A549 (cell line): ENCODE measurements around the gene RHOBTB1. TPM values are rescaled to one million over a fixed set of nuclear protein-coding genes. Genes with fewer than 3 reads are reported as not detected.

Experiments used
- ATAC-seq, 2 experiments: fragments of 200-7000 bp in 1 of 2; fragments of >200 bp in 1 of 2; cut with Nextera tagmentation in 1 of 2; cut with Tn5 transposase in 1 of 2; 3 replicates each; pipeline versions ENCODE4 v1.8.0 to v1.9.1; 2018 to 2020; ENCODE audit warnings: mild to moderate bottlenecking in 1 of 2, moderate library complexity in 1 of 2
- CTCF ChIA-PET: fragments of 300-600 bp; sonication (Branson Sonifier 250); formaldehyde crosslinking; extraction: SDS; loops from one replicate; lab custom pipeline; 2021; ENCODE audit warnings: antibody characterized with exemption, inconsistent platforms; lab: Yijun Ruan, JAX
- POLR2A ChIA-PET: fragments of 350-600 bp; formaldehyde crosslinking; extraction: SDS; loops from one replicate; lab custom pipeline; 2021; ENCODE audit warnings: antibody characterized with exemption, inconsistent platforms; lab: Yijun Ruan, JAX
- DNase-seq, 2 experiments: peaks; one replicate each; pipeline versions ENCODE4 v3.0.0 to v3.0.0-alpha.2; 2011 to 2016; ENCODE audit warnings: low read depth in 1 of 2, low spot score in 1 of 2
- FAIRE-seq: peaks from 2 replicates; lab custom pipeline; 2011; peaks lifted over from hg19 to GRCh38; lab: Jason Lieb, UNC
- H3K27ac ChIP-seq, 2 experiments: fragments of >200 bp; sonication (Bioruptor Twin); formaldehyde crosslinking; 3 replicates each; pipeline ENCODE4 v1.5.1; 2016 to 2017
- H3K4me1 ChIP-seq: fragments of >200 bp; sonication (Bioruptor Twin); formaldehyde crosslinking; 3 replicates; pipeline ENCODE4 v1.6.1; 2016
- H3K4me2 ChIP-seq: fragments of >200 bp; sonication (Bioruptor Twin); formaldehyde crosslinking; 3 replicates; pipeline ENCODE4 v1.6.1; 2016
- H3K4me3 ChIP-seq: fragments of >200 bp; sonication (Bioruptor Twin); formaldehyde crosslinking; 3 replicates; pipeline ENCODE4 v1.5.1; 2016
- H3K9me3 ChIP-seq: fragments of >200 bp; sonication (Bioruptor Twin); formaldehyde crosslinking; 3 replicates; pipeline ENCODE4 v1.6.1; 2016
- CBX8 ChIP-seq: fragments of 200-600 bp; sonication (generic); IDR thresholded peaks from 2 replicates; pipeline ENCODE4 v1.6.1; 2016
- CHD2 ChIP-seq: fragments of 150-350 bp; IDR thresholded peaks from 2 replicates; pipeline ENCODE4 v1.6.1; 2014; ENCODE audit warnings: low read length; ENCODE audit not compliant: partially characterized antibody
- ESRRA ChIP-seq: fragments of 150-350 bp; IDR thresholded peaks from 2 replicates; pipeline ENCODE4 v1.6.1; 2014; ENCODE audit warnings: mild to moderate bottlenecking, low read length, borderline replicate concordance
- FOSB ChIP-seq: fragments of 250-450 bp; sonication (Bioruptor Pico); IDR thresholded peaks from 2 replicates; pipeline ENCODE4 v1.5.0; 2020; ENCODE audit warnings: mild to moderate bottlenecking, moderate library complexity
- HDAC2 ChIP-seq: fragments of 200-600 bp; sonication (generic); IDR thresholded peaks from 2 replicates; pipeline ENCODE4 v1.6.1; 2016
- HMGXB4 ChIP-seq: fragments of 250-450 bp; sonication (Bioruptor Pico); IDR thresholded peaks from 2 replicates; pipeline ENCODE4 v1.5.0; 2021; ENCODE audit warnings: mild to moderate bottlenecking, moderate library complexity, borderline replicate concordance
- JUN ChIP-seq, 2 experiments: fragments of >200 bp; sonication (Bioruptor Twin); formaldehyde crosslinking; IDR thresholded peaks; 2 replicates in 1 of 2; 3 replicates in 1 of 2; pipeline ENCODE4 v1.6.1; 2016 to 2017
- MAX ChIP-seq: IDR thresholded peaks from 2 replicates; pipeline ENCODE4 v1.6.1; 2012
- MYC ChIP-seq: IDR thresholded peaks from 2 replicates; pipeline ENCODE4 v1.6.1; 2012; ENCODE audit warnings: mild to moderate bottlenecking, inconsistent platforms, low read length, improper control_type of control experiment, borderline replicate concordance
- NFE2L2 ChIP-seq: fragments of 150-350 bp; conservative IDR thresholded peaks from 2 replicates; pipeline ENCODE4 v1.6.1; 2014; ENCODE audit warnings: low read length
- PHF8 ChIP-seq: fragments of 200-600 bp; sonication (generic); IDR thresholded peaks from 2 replicates; pipeline ENCODE4 v1.6.1; 2016; ENCODE audit warnings: low read depth, mild to moderate bottlenecking, antibody characterized with exemption, moderate library complexity, borderline replicate concordance
- RAD21 ChIP-seq, 2 experiments: fragments of >200 bp in 1 of 2; sonication (Bioruptor Twin) in 1 of 2; formaldehyde crosslinking in 1 of 2; IDR thresholded peaks in 1 of 2; conservative IDR thresholded peaks in 1 of 2; 2 replicates in 1 of 2; 3 replicates in 1 of 2; pipeline ENCODE4 v1.6.1; 2012 to 2018; ENCODE audit warnings: inconsistent platforms in 1 of 2
- REST ChIP-seq: fragments of 200-600 bp; sonication (generic); IDR thresholded peaks from 2 replicates; pipeline ENCODE4 v1.6.1; 2016; ENCODE audit warnings: antibody characterized with exemption, mild to moderate bottlenecking, moderate library complexity
- RFX5 ChIP-seq: fragments of 450-650 bp; IDR thresholded peaks from 2 replicates; pipeline ENCODE4 v1.7.1; 2014; ENCODE audit warnings: antibody characterized with exemption, mild to moderate bottlenecking, moderate library complexity
- SREBF2 ChIP-seq: fragments of 450-650 bp; IDR thresholded peaks from 2 replicates; pipeline ENCODE4 v1.6.1; 2014; ENCODE audit warnings: mild to moderate bottlenecking, moderate library complexity
- ZNF302 ChIP-seq: fragments of 250-450 bp; sonication (Bioruptor Pico); IDR thresholded peaks from 2 replicates; pipeline ENCODE4 v1.9.0; 2021; ENCODE audit warnings: inconsistent platforms, mild to moderate bottlenecking, moderate library complexity
- WGBS: methylation state at CpG from one replicate; pipeline ENCODE4 v1.1.6; 2017; ENCODE audit errors: missing lambda C conversion rate; 5-methylcytosine and 5-hydroxymethylcytosine counted together
- polyA plus RNA-seq, 4 experiments: library from polyadenylated mRNA; depleted of rRNA in 3 of 4; stranded (reverse); fragments of >200 nt; fragmentation: RNase III in 1 of 4; extraction: RNeasy Plus Mini Kit Qiagen cat#74134 plus additional on column Dnase treatment in 1 of 4; gene quantifications; 2 replicates in 3 of 4; 3 replicates in 1 of 4; pipeline ENCODE4 v1.2.3, GENCODE V29; 2011 to 2017

Gene RHOBTB1
- polyA plus RNA-seq, 2 of the 4 experiments (the other 2 are of a cell fraction) = 6.6 to 24.7 TPM

- no peak overlapping the region for H3K4me2 ChIP-seq
- no peak overlapping the region for H3K4me3 ChIP-seq
- POLR2A ChIA-PET = no interaction called here
- H3K9me3 ChIP-seq = no peaks in the 10 kb centered on the region
- no peak for FAIRE-seq
- H3K27ac ChIP-seq = no peak overlapping the region
- CTCF ChIA-PET = no interaction called here
- no peak for DNase-seq
- peaks cover 22% of the 10 kb centered on the region for H3K4me1 ChIP-seq
- 91% methylated on average over 6 of the region's 6 CpGs for WGBS
- no peak for TF ChIP-seq NFE2L2
- TF ChIP-seq RAD21 (conservative IDR thresholded peaks at IDR 0.05 in 1 of 2, IDR thresholded peaks at IDR 0.05 in 1 of 2) = no peak
- TF ChIP-seq MAX = no peak
- TF ChIP-seq ESRRA = no peak
- TF ChIP-seq MYC = no peak
- no peak for TF ChIP-seq HDAC2
- no peak for TF ChIP-seq CBX8
- no peak for TF ChIP-seq HMGXB4 (CRISPR knock-in tag)
- no peak for TF ChIP-seq CHD2
- no peak for TF ChIP-seq PHF8
- TF ChIP-seq REST = no peak
- TF ChIP-seq RFX5 = no peak
- ATAC-seq = no peak
Observed at GRCh38 chr10:60934215-60935175, 9.5 kb downstream of the RHOBTB1 start.

- 84% methylated on average over 4 of the region's 4 CpGs for WGBS
- Histone ChIP-seq H3K4me2 (no peak overlapping the region), H3K4me1 (peaks cover 10% of the 10 kb centered on the region; the same call in 2 of the 3 replicates)
- no peak for FAIRE-seq
- no peak for DNase-seq
- TF ChIP-seq MAX (no peak), JUN (IDR thresholded peaks at IDR 0.05) (no peak), ZNF302 (no peak), CBX8 (no peak), SREBF2 (no peak), MYC (no peak), FOSB (no peak)
- TF ChIP-seq, all 56 proteins: peak for 0
- POLR2A ChIA-PET = interaction anchor here (1.7 kb wide), 1 partner anchor 11 kb away, joined by 4 read pairs; the partner anchor contains the start of gene RHOBTB1
- Histone ChIP-seq H3K27ac (no peak overlapping the region), H3K4me3 (no peak overlapping the region), H3K9me3 (0 out of 3 replicates have a peak, but pooled peaks cover 4% of the 10 kb centered on the region)
- CTCF ChIA-PET = interaction anchor here (0.6 to 1.1 kb wide), 3 partner anchors 11 to 175 kb away, joined by 3 to 4 read pairs (median 3); no protein-coding TSS in a partner anchor
- no peak for ATAC-seq
Observed at GRCh38 chr10:60932756-60933155, 11.2 kb downstream of the RHOBTB1 start.
